Measurements from ENCODE around the gene DNAJB11. TPM values are rescaled to one million over a fixed set of nuclear protein-coding genes. Genes with fewer than 3 reads are reported as not detected.

Gene DNAJB11
- total RNA-seq, result 53.7 and 73.5 TPM in 2 replicates

GRCh38 chr3:186570096-186570940, at the start of gene DNAJB11:
Gene DNAJB11, plus strand, starts transcription at chr3:186570720. Its CDS starts 178 bp downstream, at chr3:186570898.

GRCh38 chr3:186544281-186544680, 26.2 kb upstream of the DNAJB11 start, which contains the start of gene CRYGS:
Gene CRYGS, minus strand, starts transcription at chr3:186544380. Its CDS starts 54 bp downstream, at chr3:186544326.

GRCh38 chr3:186567072-186567921, 3.2 kb upstream of the DNAJB11 start, which contains the start of gene TBCCD1:
Gene TBCCD1, minus strand, starts transcription at chr3:186567339. Its CDS starts 3,010 bp downstream, at chr3:186564329.

GRCh38 chr3:186612721-186613636, 42.5 kb downstream of the DNAJB11 start, which contains the start of gene AHSG:
Gene AHSG, plus strand, starts transcription at chr3:186613060. Its CDS starts 82 bp downstream, at chr3:186613142.

Other genes starting within 250 kb of the DNAJB11 start
- under 0.01 TPM in 1 of 2 replicates, not detected in the other for gene DGKG, start 208.5 kb upstream of the DNAJB11 start, total RNA-seq
- 0.23 and 0.99 TPM in 2 replicates for gene CRYGS, start 26.3 kb upstream of the DNAJB11 start, total RNA-seq
- gene TBCCD1, start 3.4 kb upstream of the DNAJB11 start, total RNA-seq, result 9.1 and 9.7 TPM in 2 replicates
- 0.28 TPM in 1 of 2 replicates, not detected in the other for gene AHSG, start 42.3 kb downstream of the DNAJB11 start, total RNA-seq
- 1.2 and 2.8 TPM in 2 replicates for gene FETUB, start 69.7 kb downstream of the DNAJB11 start, total RNA-seq
- gene HRG, start 95.3 kb downstream of the DNAJB11 start, total RNA-seq, result not detected in 2 replicates
- not detected in 2 replicates for gene KNG1, start 146.6 kb downstream of the DNAJB11 start, total RNA-seq
- 227 and 236 TPM in 2 replicates for gene EIF4A2, start 212.9 kb downstream of the DNAJB11 start, total RNA-seq
- gene RFC4, start 235.8 kb downstream of the DNAJB11 start, total RNA-seq, result 38.9 and 47.0 TPM in 2 replicates